Activated T-cell treated with anti-CD3 and anti-CD28 coated beads, Interleukin-2, amount 50 U/mL, for 24 hours (primary cell): Measurements from ENCODE around the gene CYTL1.
"Not testable (repeated sequence)": the region's sequence is repeated elsewhere in the genome, so short reads cannot be mapped to it uniquely, and the experiment has no call there.

Experiments
- DNase-seq: peaks from one replicate; pipeline ENCODE4 v3.0.0-alpha.2; 2020
- H3K27ac Mint-ChIP-seq: 2 replicates; pipeline ENCODE4 v1.8.0; 2020; ENCODE audit warnings: mild to moderate bottlenecking, mixed read lengths
- H3K27me3 Mint-ChIP-seq: 2 replicates; pipeline ENCODE4 v1.8.0; 2020; ENCODE audit warnings: mixed read lengths
- H3K36me3 Mint-ChIP-seq: 2 replicates; pipeline ENCODE4 v1.8.0; 2020; ENCODE audit warnings: low read depth, mixed read lengths
- H3K4me1 Mint-ChIP-seq: 2 replicates; pipeline ENCODE4 v1.8.0; 2020; ENCODE audit warnings: low read depth, mixed read lengths
- H3K4me3 Mint-ChIP-seq: 2 replicates; pipeline ENCODE4 v1.8.0; 2020; ENCODE audit warnings: mild to moderate bottlenecking, moderate library complexity, mixed read lengths
- H3K9me3 Mint-ChIP-seq: 2 replicates; pipeline ENCODE4 v1.8.0; 2020; ENCODE audit warnings: mixed read lengths

CYTL1 gene

GRCh38 chr4:5019274-5019673, at the start of gene CYTL1:
Gene CYTL1, minus strand, starts transcription at chr4:5019458. Its CDS starts 13 bp downstream, at chr4:5019445.
- no peak for DNase-seq
- Mint-ChIP-seq H3K36me3 (no peaks in the 10 kb centered on the region), H3K27ac (no peak within 1 kb of the TSS), H3K9me3 (no peaks in the 10 kb centered on the region), H3K4me3 (no peak within 1 kb of the TSS), H3K4me1 (no peaks in the 10 kb centered on the region), H3K27me3 (peaks cover 41% of the 10 kb centered on the region)

GRCh38 chr4:5067908-5068307, 48.6 kb upstream of the CYTL1 start:
- DNase-seq = no peak
- Mint-ChIP-seq H3K9me3 (peaks cover 5% of the 10 kb centered on the region), H3K4me1 (no peaks in the 10 kb centered on the region), H3K27ac (no peak overlapping the region), H3K27me3 (peaks cover 3% of the 10 kb centered on the region), H3K36me3 (no peaks in the 10 kb centered on the region), H3K4me3 (no peak overlapping the region)

GRCh38 chr4:5066968-5067367, 47.7 kb upstream of the CYTL1 start:
- not testable (repeated sequence) for H3K27me3 Mint-ChIP-seq, H3K27ac Mint-ChIP-seq, H3K9me3 Mint-ChIP-seq, H3K36me3 Mint-ChIP-seq, H3K4me3 Mint-ChIP-seq, H3K4me1 Mint-ChIP-seq, DNase-seq

- peaks cover 5% of the 10 kb centered on the region for H3K9me3 Mint-ChIP-seq
- peaks cover 3% of the 10 kb centered on the region for H3K27me3 Mint-ChIP-seq
- H3K36me3 Mint-ChIP-seq = no peaks in the 10 kb centered on the region
- H3K4me1 Mint-ChIP-seq = no peaks in the 10 kb centered on the region
- no peak overlapping the region for H3K27ac Mint-ChIP-seq
- no peak overlapping the region for H3K4me3 Mint-ChIP-seq
- DNase-seq = no peak
Measured at GRCh38 chr4:5066101-5066500, 46.8 kb upstream of the CYTL1 start.

- Mint-ChIP-seq H3K9me3 (no peaks in the 10 kb centered on the region), H3K27ac (no peak overlapping the region), H3K27me3 (peaks cover 37% of the 10 kb centered on the region), H3K4me1 (peaks cover 8% of the 10 kb centered on the region), H3K36me3 (no peaks in the 10 kb centered on the region), H3K4me3 (no peak overlapping the region)
- DNase-seq = no peak
Measured at GRCh38 chr4:5055411-5055810, 36.2 kb upstream of the CYTL1 start.

GRCh38 chr4:5054532-5054931, 35.3 kb upstream of the CYTL1 start:
- Mint-ChIP-seq H3K9me3 (no peaks in the 10 kb centered on the region), H3K4me3 (no peak overlapping the region), H3K4me1 (peaks cover 11% of the 10 kb centered on the region), H3K27me3 (peaks cover 44% of the 10 kb centered on the region), H3K27ac (no peak overlapping the region), H3K36me3 (no peaks in the 10 kb centered on the region)
- DNase-seq = no peak

GRCh38 chr4:5052726-5053425, 33.6 kb upstream of the CYTL1 start:
- Mint-ChIP-seq H3K36me3 (no peaks in the 10 kb centered on the region), H3K9me3 (no peaks in the 10 kb centered on the region), H3K27ac (no peak overlapping the region), H3K27me3 (peaks cover 55% of the 10 kb centered on the region), H3K4me3 (no peak overlapping the region), H3K4me1 (peaks cover 11% of the 10 kb centered on the region)
- DNase-seq = no peak

- H3K4me3 Mint-ChIP-seq = no peak overlapping the region
Measured at GRCh38 chr4:5052204-5052702, 33.0 kb upstream of the CYTL1 start.

GRCh38 chr4:5051278-5052203, 32.3 kb upstream of the CYTL1 start, which contains the start of gene STK32B:
Gene STK32B, plus strand, starts transcription at chr4:5051480.
- Mint-ChIP-seq H3K9me3 (no peaks in the 10 kb centered on the region), H3K27me3 (peaks cover 67% of the 10 kb centered on the region), H3K4me3 (peak within 1 kb of the TSS; percentile 61), H3K36me3 (no peaks in the 10 kb centered on the region), H3K4me1 (peaks cover 11% of the 10 kb centered on the region), H3K27ac (no peak within 1 kb of the TSS)
- DNase-seq = peak; percentile 34

More at GRCh38 chr4:5052204-5052702, 33.0 kb upstream of the CYTL1 start:
- Mint-ChIP-seq H3K36me3 (no peaks in the 10 kb centered on the region), H3K4me1 (peaks cover 11% of the 10 kb centered on the region), H3K9me3 (no peaks in the 10 kb centered on the region), H3K27me3 (peaks cover 60% of the 10 kb centered on the region), H3K27ac (no peak overlapping the region)
- DNase-seq = no peak

- Mint-ChIP-seq H3K27ac (no peak overlapping the region), H3K36me3 (no peaks in the 10 kb centered on the region), H3K27me3 (peaks cover 75% of the 10 kb centered on the region), H3K4me3 (peak overlapping the region; percentile 61), H3K4me1 (peaks cover 11% of the 10 kb centered on the region), H3K9me3 (no peaks in the 10 kb centered on the region)
- DNase-seq = peak; percentile 39
Measured at GRCh38 chr4:5050520-5051277, 31.4 kb upstream of the CYTL1 start.

- Mint-ChIP-seq H3K9me3 (no peaks in the 10 kb centered on the region), H3K4me1 (peaks cover 11% of the 10 kb centered on the region), H3K27ac (no peak overlapping the region), H3K27me3 (peaks cover 84% of the 10 kb centered on the region), H3K4me3 (no peak overlapping the region), H3K36me3 (no peaks in the 10 kb centered on the region)
- DNase-seq = no peak
Measured at GRCh38 chr4:5048721-5049120, 29.5 kb upstream of the CYTL1 start.

- H3K27me3 Mint-ChIP-seq = peaks cover 53% of the 10 kb centered on the region
Measured at GRCh38 chr4:5045097-5045496, 25.8 kb upstream of the CYTL1 start.

GRCh38 chr4:5044341-5044740, 25.1 kb upstream of the CYTL1 start:
- Mint-ChIP-seq H3K4me1 (no peaks in the 10 kb centered on the region), H3K36me3 (no peaks in the 10 kb centered on the region), H3K27ac (no peak overlapping the region), H3K4me3 (no peak overlapping the region), H3K9me3 (no peaks in the 10 kb centered on the region), H3K27me3 (peaks cover 47% of the 10 kb centered on the region)
- DNase-seq = no peak

More at GRCh38 chr4:5045097-5045496, 25.8 kb upstream of the CYTL1 start:
- H3K36me3 Mint-ChIP-seq = no peaks in the 10 kb centered on the region
- peaks cover under 1% of the 10 kb centered on the region for H3K4me1 Mint-ChIP-seq
- no peak overlapping the region for H3K27ac Mint-ChIP-seq
- no peaks in the 10 kb centered on the region for H3K9me3 Mint-ChIP-seq
- DNase-seq = no peak
- no peak overlapping the region for H3K4me3 Mint-ChIP-seq

- Mint-ChIP-seq H3K27me3 (peaks cover 39% of the 10 kb centered on the region), H3K4me1 (no peaks in the 10 kb centered on the region), H3K27ac (no peak overlapping the region), H3K4me3 (no peak overlapping the region), H3K36me3 (no peaks in the 10 kb centered on the region), H3K9me3 (no peaks in the 10 kb centered on the region)
- no peak for DNase-seq
Measured at GRCh38 chr4:5043579-5043978, 24.3 kb upstream of the CYTL1 start.
